HepG2 (cell line): ENCODE measurements around the gene LUZP2. TPM values are rescaled to one million over a fixed set of nuclear protein-coding genes. Genes with fewer than 3 reads are reported as not detected.

Source experiments
- ATAC-seq: fragments of 200-7000 bp; cut with Tn5 transposase; 3 replicates; pipeline ENCODE4 v1.9.1; 2020; ENCODE audit warnings: mild to moderate bottlenecking, moderate library complexity
- BruUV-seq: library from RNA; stranded (reverse); fragments of 400-500 nt; replicated peaks from 2 replicates; lab custom pipeline; 2021; lab: Mats Ljungman, UMichigan
- CTCF ChIA-PET: fragments of 300-600 bp; formaldehyde crosslinking; extraction: SDS; loops from one replicate; lab custom pipeline; 2021; ENCODE audit warnings: low total read pairs, inconsistent platforms, low intra/inter-chr PET ratio; lab: Yijun Ruan, JAX
- POLR2A ChIA-PET: fragments of 350-600 bp; sonication (Branson Sonifier 250); formaldehyde crosslinking; loops from one replicate; lab custom pipeline; 2020; ENCODE audit warnings: antibody characterized with exemption, inconsistent platforms; lab: Yijun Ruan, JAX
- DNase-seq: peaks from one replicate; pipeline ENCODE4 v3.0.0-alpha.2; 2015; ENCODE audit warnings: low spot score
- FAIRE-seq: peaks from 3 replicates; lab custom pipeline; 2011; peaks lifted over from hg19 to GRCh38; lab: Jason Lieb, UNC
- H2AFZ ChIP-seq: one replicate; pipeline ENCODE4 v1.6.1; 2011; ENCODE audit warnings: low read length, inconsistent platforms
- H3K27ac ChIP-seq: fragments of 300-600 bp; 3 replicates; pipeline ENCODE4 v1.8.0; 2011; ENCODE audit warnings: mixed run types, mild to moderate bottlenecking, mixed read lengths, low read length, inconsistent platforms; ENCODE audit not compliant: insufficient read depth; ENCODE audit errors: extremely low read length
- H3K27me3 ChIP-seq, 2 experiments: fragments of 200-600 bp in 1 of 2; 2 replicates in 1 of 2; 3 replicates in 1 of 2; pipeline versions ENCODE4 v1.6.0 to v1.8.0; 2011; ENCODE audit warnings: low read length in 2 of 2, mild to moderate bottlenecking in 2 of 2, moderate library complexity in 2 of 2, inconsistent platforms in 1 of 2; ENCODE audit not compliant: insufficient read depth in 2 of 2, control insufficient read depth in 1 of 2
- H3K36me3 ChIP-seq, 2 experiments: fragments of 200-600 bp in 1 of 2; replicated peaks in 1 of 2; 2 replicates in 1 of 2; 3 replicates in 1 of 2; pipeline versions ENCODE4 v1.5.1 to v1.8.0; 2011; ENCODE audit warnings: low read length in 2 of 2, inconsistent platforms in 1 of 2; ENCODE audit not compliant: insufficient read depth in 2 of 2, control insufficient read depth in 1 of 2
- H3K4me1 ChIP-seq: 2 replicates; pipeline ENCODE4 v1.5.1; 2012; ENCODE audit warnings: low read length, inconsistent platforms; ENCODE audit not compliant: insufficient read depth
- H3K4me2 ChIP-seq: 2 replicates; pipeline ENCODE4 v1.6.0; 2011; ENCODE audit warnings: low read depth, low read length, inconsistent platforms
- H3K4me3 ChIP-seq, 3 experiments: fragments of 200-600 bp in 1 of 3; sonication (generic), shearing (Covaris generic) in 1 of 3; replicated peaks in 1 of 3; 2 replicates each; pipeline ENCODE4 v1.5.1; 2011 to 2016; ENCODE audit warnings: low read length in 3 of 3, inconsistent platforms in 2 of 3, low read depth in 2 of 3, mild to moderate bottlenecking in 2 of 3, control low read depth in 1 of 3, mixed read lengths in 1 of 3; ENCODE audit not compliant: insufficient read depth in 1 of 3
- H3K79me2 ChIP-seq: one replicate; pipeline ENCODE4 v1.6.1; 2011; ENCODE audit warnings: low read length, inconsistent platforms; ENCODE audit not compliant: insufficient read depth
- H3K9ac ChIP-seq: 2 replicates; pipeline ENCODE4 v1.6.0; 2011; ENCODE audit warnings: mild to moderate bottlenecking, low read depth, low read length, inconsistent platforms; ENCODE audit not compliant: insufficient read depth
- H3K9me3 ChIP-seq: 2 replicates; pipeline ENCODE4 v1.5.1; 2012; ENCODE audit warnings: mild to moderate bottlenecking, low read length
- H4K20me1 ChIP-seq: 2 replicates; pipeline ENCODE4 v1.6.0; 2011; ENCODE audit warnings: inconsistent platforms, mild to moderate bottlenecking, low read length, moderate library complexity; ENCODE audit not compliant: insufficient read depth
- HDAC2 ChIP-seq: sonication (generic); formaldehyde crosslinking; IDR thresholded peaks from 2 replicates; pipeline ENCODE4 v1.4.0; 2020; ENCODE audit warnings: missing genetic modification reagents
- MEIS1 ChIP-seq: sonication (generic); formaldehyde crosslinking; IDR thresholded peaks from 2 replicates; pipeline ENCODE4 v1.9.0; 2021; ENCODE audit warnings: mild to moderate bottlenecking, missing genetic modification reagents, moderate library complexity, borderline replicate concordance
- MZF1 ChIP-seq: sonication (generic); formaldehyde crosslinking; IDR thresholded peaks from 2 replicates; pipeline ENCODE4 v1.8.1; 2023; ENCODE audit warnings: mild to moderate bottlenecking, missing genetic modification reagents, borderline replicate concordance
- RFXAP ChIP-seq: sonication (generic); formaldehyde crosslinking; IDR thresholded peaks from 2 replicates; pipeline ENCODE4 v1.4.0; 2020; ENCODE audit warnings: missing genetic modification reagents, borderline replicate concordance
- SAP130 ChIP-seq: IDR thresholded peaks from 2 replicates; pipeline ENCODE4 v1.6.1; 2016; ENCODE audit warnings: low read depth
- SMARCE1 ChIP-seq: fragments of 450-650 bp; IDR thresholded peaks from 2 replicates; pipeline ENCODE4 v1.6.1; 2017; ENCODE audit warnings: borderline replicate concordance
- ZBTB2 ChIP-seq: sonication (generic); formaldehyde crosslinking; IDR thresholded peaks from 2 replicates; pipeline ENCODE4 v1.8.0; 2022; ENCODE audit warnings: low read depth, missing genetic modification reagents
- ZBTB43 ChIP-seq: sonication (generic); formaldehyde crosslinking; conservative IDR thresholded peaks from 2 replicates; pipeline ENCODE4 v1.4.0; 2020; ENCODE audit warnings: missing genetic modification reagents
- ZFYVE20 ChIP-seq: sonication (generic); formaldehyde crosslinking; IDR thresholded peaks from 2 replicates; pipeline ENCODE4 v1.8.0; 2023; ENCODE audit warnings: low read depth, mild to moderate bottlenecking, moderate library complexity, missing genetic modification reagents, borderline replicate concordance
- ZNF260 ChIP-seq: sonication (generic); formaldehyde crosslinking; IDR thresholded peaks from 2 replicates; pipeline ENCODE4 v1.4.0; 2020; ENCODE audit warnings: missing genetic modification reagents, low read depth, mild to moderate bottlenecking, borderline replicate concordance
- ZNF510 ChIP-seq: sonication (generic); formaldehyde crosslinking; IDR thresholded peaks from 2 replicates; pipeline ENCODE4 v1.4.0; 2020; ENCODE audit warnings: low read depth, mild to moderate bottlenecking, missing genetic modification reagents
- ZNF607 ChIP-seq: sonication (generic); formaldehyde crosslinking; IDR thresholded peaks from 2 replicates; pipeline ENCODE4 v1.5.1; 2020; ENCODE audit warnings: missing genetic modification reagents, mild to moderate bottlenecking, borderline replicate concordance
- ZNF766 ChIP-seq: sonication (generic); formaldehyde crosslinking; IDR thresholded peaks from 2 replicates; pipeline ENCODE4 v1.5.0; 2020; ENCODE audit warnings: missing genetic modification reagents, borderline replicate concordance
- WGBS: methylation state at CpG from one replicate; pipeline ENCODE4 v1.1.6; 2017; ENCODE audit warnings: low lambda C conversion rate; 5-methylcytosine and 5-hydroxymethylcytosine counted together
- in situ Hi-C: cut with HindIII; loops from 2 replicates; pipeline ENCODE4 v1.10.0; 2017; ENCODE audit warnings: low pct_unique_long_range_greater_than_20kb; ENCODE audit not compliant: extremely low pct_ligation_motif_present
- intact Hi-C: fragments of 100-400 bp; cut with micrococcal nuclease; formaldehyde crosslinking; loops from one replicate; pipeline ENCODE4 v1.10.0; 2022; ENCODE audit not compliant: unreplicated experiment
- polyA plus RNA-seq, 8 experiments: library from polyadenylated mRNA; depleted of rRNA in 3 of 8; stranded (reverse) in 7 of 8; unstranded in 1 of 8; fragments of >200 nt; fragmentation: Illumina TruSeq in 4 of 8; extraction: Trizol in 4 of 8; gene quantifications; 2 replicates each; pipeline versions ENCODE4 v1.2.1 to v1.2.3, GENCODE V29; 2011 to 2016; ENCODE audit warnings: low read depth in 4 of 8, missing spikeins in 1 of 8, mixed read lengths in 1 of 8; ENCODE audit not compliant: insufficient read depth in 1 of 8
- total RNA-seq, 5 experiments: library from RNA; depleted of rRNA; stranded (reverse); fragments of >200 nt; fragmentation: Illumina TruSeq; extraction: Trizol; gene quantifications; 2 replicates each; pipeline ENCODE4 v1.2.3, GENCODE V29; 2016; ENCODE audit warnings: low read depth in 1 of 5

Gene LUZP2
- total and polyA plus RNA-seq, 2 of the 13 experiments (the other 11 are each of a cell fraction or from before 2014, with no cell fraction given): not detected

GRCh38 chr11:24697522-24698111 lies 200.8 kb downstream of the LUZP2 start:
- no peak for ATAC-seq
- CTCF ChIA-PET: no interaction called here

More at GRCh38 chr11:24697522-24698111, 200.8 kb downstream of the LUZP2 start:
- Histone ChIP-seq H2AFZ (no peak overlapping the region), H3K36me3 (no peaks in the 10 kb centered on the region), H4K20me1 (no peaks in the 10 kb centered on the region), H3K27ac (no peak overlapping the region), H3K4me1 (no peaks in the 10 kb centered on the region), H3K4me3 (no peak overlapping the region), H3K9ac (no peak overlapping the region), H3K79me2 (no peaks in the 10 kb centered on the region), H3K4me2 (no peak overlapping the region), H3K27me3 (no peaks in the 10 kb centered on the region), H3K9me3 (peaks cover 5% of the 10 kb centered on the region)
- in situ Hi-C loops (no loop called here), intact Hi-C loops (no loop called here)
- POLR2A ChIA-PET: no interaction called here
- no TSS peak for BruUV-seq
- no peak for TF ChIP-seq ZNF766 (CRISPR knock-in tag)
- no peak for TF ChIP-seq SMARCE1
- TF ChIP-seq ZBTB43: no peak
- no peak for TF ChIP-seq SAP130 (CRISPR knock-in tag)
- no peak for TF ChIP-seq ZNF510
- no peak for TF ChIP-seq ZFYVE20 (CRISPR knock-in tag)
- no peak for TF ChIP-seq ZBTB2 (CRISPR knock-in tag)
- no peak for TF ChIP-seq RFXAP (CRISPR knock-in tag)
- TF ChIP-seq ZNF607 (CRISPR knock-in tag): no peak
- TF ChIP-seq MZF1 (CRISPR knock-in tag): no peak
- no peak for TF ChIP-seq MEIS1 (CRISPR knock-in tag)
- no peak for TF ChIP-seq ZNF260 (CRISPR knock-in tag)
- no peak for TF ChIP-seq HDAC2 (CRISPR knock-in tag)
- WGBS: 4% methylated on average over 3 of the region's 3 CpGs
- no peak for DNase-seq
- no peak for FAIRE-seq
